OCI-M1 (cell line): ENCODE measurements around the gene PTPRD.
"Not testable (repeated sequence)": the region's sequence is repeated elsewhere in the genome, so short reads cannot be mapped to it uniquely, and the experiment has no call there.

ENCODE experiments used
- DNase-seq: peaks from one replicate; lab custom pipeline; 2025; lab: John Stamatoyannopoulos, UW

PTPRD gene

GRCh38 chr9:9499546-9499945 lies 1113.3 kb downstream of the PTPRD start:
- peak; percentile 97 for DNase-seq

- DNase-seq = no peak
Measured at GRCh38 chr9:9498846-9499245, 1114.0 kb downstream of the PTPRD start.

DNA sequence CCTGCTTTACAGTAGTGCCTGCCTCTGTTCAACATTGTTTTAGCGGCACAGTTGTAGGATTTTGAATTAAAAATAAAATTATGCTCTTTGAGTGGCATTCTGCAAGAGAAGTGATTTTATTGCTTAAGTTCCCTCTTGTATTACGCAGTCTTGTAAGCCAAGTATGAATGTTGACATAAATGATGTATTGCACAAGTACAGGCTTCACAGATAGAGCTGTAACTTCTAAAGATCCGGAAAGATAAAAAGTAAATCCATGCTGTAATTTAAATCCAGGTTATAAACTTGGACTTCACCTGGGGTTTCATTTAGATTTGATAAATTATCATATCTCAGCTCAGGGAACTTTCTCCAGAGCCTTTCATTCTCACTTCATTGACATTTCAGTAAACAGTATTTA lies 1114.7 kb downstream of the PTPRD start:
- peak; percentile 86 for DNase-seq

DNA sequence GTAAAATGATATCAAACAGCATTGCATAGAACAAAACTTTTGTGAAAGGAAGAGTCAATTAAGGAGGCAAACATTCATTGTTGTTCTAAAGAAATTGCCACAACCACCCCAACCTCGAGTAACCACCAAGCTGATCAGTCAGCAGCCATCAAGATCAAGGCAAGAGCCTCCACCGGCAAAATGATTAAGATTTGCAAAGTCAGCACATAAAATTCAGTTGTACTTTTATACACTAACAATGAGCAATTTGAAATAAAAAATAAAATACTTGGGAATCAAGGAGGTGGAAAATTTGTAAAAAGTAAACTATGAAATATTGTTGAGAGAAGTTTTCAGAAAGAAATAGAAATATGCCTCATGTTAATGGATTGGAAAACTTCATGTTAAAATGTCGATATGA lies 1118.5 kb downstream of the PTPRD start:
- no peak for DNase-seq

DNA sequence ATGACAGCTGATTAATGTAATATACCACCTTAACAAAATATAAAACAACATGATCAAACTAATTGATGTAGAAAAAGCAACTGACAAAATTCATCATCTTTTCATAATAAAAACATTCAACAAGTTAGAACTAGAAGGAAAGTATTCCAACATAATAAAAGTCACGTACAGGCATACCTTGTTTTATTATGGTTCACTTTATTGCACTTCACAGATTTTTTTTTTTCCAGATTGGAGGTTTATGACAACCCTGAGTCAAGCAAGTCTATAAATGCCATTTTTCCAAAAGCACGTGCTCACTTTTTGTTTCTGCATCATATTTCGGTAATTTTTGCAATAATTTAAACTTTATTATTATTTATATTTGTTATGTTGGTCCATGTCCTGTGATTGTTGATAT lies 1120.3 kb downstream of the PTPRD start:
- DNase-seq = no peak

DNA sequence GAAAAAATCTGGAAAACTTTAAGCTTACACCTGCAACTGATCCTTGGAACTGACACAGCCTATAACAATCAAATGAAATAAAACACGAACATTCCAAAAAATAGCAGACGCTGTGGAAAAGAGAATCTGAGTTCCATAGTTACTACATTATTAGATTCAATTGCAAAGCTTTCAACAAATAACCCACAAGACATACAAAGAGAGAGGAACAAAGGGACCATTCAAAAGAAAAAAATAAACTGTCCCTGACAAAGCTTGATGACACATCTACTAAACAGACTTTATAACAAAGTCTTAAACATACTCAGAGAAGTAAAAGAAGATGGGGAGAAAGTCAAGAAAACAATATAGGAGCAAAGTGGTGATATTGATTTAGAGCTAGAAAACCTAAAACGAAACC lies 1123.6 kb downstream of the PTPRD start:
- no peak for DNase-seq

DNA sequence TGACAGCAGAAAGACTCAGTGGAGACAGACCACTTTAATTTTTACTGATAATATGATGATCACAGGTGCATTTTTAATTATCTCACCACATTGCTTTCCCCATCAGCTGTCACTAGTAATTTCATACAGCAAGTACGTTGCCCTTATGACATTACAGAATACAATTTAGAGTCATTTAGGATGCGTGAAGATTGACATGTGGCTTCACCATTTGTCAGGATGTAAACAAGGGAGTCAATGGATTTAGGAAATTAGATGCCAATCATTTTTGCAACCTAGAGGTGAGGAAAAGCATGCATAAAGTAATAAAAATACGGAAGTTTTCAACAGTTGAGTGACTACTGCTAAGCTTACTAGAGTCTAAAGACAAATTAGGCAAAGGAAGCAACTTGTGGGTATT lies 1129.6 kb downstream of the PTPRD start:
- DNase-seq = no peak

GRCh38 chr9:9478741-9479140 lies 1134.1 kb downstream of the PTPRD start:
- DNase-seq = no peak

- DNase-seq = no peak
Measured at GRCh38 chr9:9469271-9469670, 1143.5 kb downstream of the PTPRD start.

DNA sequence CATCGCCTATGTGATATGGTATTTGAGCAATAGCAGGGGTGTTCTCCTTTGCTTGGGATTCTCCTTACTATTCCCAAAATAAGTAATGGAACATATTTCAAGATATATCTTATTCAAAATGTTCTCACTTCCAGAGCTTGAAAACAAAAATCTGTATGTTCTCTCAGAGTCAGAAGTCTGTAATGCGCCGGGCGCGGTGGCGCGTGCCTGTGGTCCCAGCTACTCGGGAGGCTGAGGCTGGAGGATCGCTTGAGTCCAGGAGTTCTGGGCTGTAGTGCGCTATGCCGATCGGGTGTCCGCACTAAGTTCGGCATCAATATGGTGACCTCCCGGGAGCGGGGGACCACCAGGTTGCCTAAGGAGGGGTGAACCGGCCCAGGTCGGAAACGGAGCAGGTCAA lies 1170.9 kb downstream of the PTPRD start:
- not testable (repeated sequence) for DNase-seq

DNA sequence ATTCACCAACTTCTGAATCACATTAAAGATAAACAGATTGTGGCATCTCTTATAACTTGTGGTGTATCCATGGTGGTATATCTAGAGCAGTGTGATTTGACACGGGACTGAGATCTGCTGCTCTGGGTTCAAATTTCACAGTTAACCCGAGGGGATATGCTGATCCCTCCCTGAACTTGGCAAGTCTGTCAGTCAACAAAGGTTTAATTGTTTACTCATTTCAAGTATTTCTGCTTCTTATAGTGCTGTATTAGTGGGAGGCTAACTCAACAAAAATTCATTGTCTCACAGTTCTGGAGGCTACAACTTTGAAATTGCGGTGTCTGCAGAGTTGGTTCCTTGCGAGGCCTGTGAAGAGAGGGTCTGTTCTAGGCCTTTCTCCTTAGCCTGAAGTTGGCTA lies 1175.2 kb downstream of the PTPRD start:
- no peak for DNase-seq

GRCh38 chr9:9426454-9426853 lies 1186.3 kb downstream of the PTPRD start:
- DNase-seq = not testable (repeated sequence)

DNA sequence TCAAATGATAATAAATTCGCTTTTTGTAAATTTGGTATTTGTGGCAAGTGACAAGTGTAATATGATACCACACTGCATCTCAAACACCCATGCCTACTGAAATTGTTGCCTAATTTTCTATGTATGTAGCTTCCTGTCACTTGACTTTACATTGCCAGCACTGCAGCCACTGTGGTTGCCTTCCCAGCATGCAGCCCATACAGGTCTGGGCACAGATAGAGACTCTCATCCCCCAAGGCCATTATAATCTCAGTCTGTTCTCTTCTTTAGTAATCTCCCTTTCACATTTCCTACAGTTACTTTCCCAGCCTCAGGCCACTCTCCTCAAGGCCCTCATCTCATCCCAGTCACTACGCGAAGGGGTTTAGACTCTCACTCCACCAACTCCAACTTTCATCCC lies 1200.6 kb downstream of the PTPRD start:
- DNase-seq = peak; percentile 97

DNA sequence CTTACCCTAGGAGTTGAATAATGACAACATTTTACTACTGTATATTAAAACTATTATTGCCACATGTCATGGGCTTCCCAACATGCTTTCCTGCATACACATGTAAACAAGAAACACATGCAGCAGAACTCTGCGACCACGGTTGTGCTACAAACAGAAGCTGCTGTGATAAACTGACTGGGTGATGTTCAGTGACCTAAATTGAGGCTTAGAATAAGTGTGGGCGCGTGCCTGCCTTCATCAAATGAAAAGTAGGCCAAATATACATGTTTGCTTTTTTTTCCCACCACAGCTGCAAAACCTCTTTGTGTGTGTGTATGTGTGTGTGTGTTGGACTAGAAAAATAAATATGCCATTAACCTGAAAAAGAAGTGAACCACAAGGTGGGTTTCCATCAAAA lies 1202.1 kb downstream of the PTPRD start:
- no peak for DNase-seq

DNA sequence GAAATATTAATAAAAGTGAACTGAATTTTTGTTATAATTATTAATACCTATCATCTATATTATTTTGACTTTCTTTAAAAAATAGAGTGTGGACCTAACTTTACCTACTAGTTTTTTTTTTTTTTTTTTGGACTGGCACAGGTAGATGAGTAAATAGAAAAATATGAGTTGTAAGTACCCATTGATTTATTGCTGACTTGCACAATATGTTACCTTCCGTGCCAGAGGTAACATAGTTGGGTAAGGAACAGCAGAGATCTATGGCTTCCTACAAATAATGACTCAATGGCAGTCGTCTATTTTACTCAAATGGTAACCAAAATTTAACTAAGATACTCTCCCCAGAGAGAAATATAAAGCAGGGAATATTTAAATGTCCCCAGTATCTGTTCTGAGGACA lies 1212.8 kb downstream of the PTPRD start:
- no peak for DNase-seq

DNA sequence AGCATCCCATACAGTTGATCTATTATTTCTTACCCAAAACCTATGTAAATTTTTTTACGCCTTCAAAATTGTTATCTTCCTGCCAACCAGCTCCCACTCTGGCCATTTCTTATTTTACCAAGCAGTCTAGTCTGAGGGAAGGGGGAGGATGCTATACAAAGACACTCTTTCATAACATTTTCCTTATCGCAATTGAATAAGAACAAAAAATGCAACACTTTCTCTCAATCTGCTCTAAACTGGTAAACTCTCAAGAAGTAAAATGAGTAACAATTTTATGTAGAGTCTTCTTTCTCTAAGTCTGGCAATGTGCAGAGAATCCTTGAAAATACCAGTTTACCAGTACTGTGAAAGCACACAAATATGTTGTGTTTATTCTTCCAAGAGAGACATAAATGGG lies 1216.3 kb downstream of the PTPRD start:
- no peak for DNase-seq

DNA sequence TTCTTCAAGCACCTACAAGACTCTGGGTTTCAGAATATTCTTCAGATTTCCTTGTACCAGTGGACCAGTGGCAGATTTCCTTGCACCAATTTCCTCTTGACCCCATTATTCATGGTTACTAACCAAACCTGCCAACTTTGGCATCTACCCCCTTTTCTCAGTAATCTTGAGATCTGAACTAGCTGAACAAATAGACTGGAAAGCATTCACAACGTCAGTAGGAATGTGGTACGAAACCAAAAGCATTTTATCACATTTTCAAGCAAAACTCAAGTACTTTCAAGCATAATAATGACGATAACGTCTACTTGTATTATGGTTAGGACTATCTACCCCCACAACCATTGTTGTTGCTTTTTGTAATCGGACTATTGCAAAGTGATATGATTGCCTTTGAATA lies 1217.3 kb downstream of the PTPRD start:
- DNase-seq = no peak

DNA sequence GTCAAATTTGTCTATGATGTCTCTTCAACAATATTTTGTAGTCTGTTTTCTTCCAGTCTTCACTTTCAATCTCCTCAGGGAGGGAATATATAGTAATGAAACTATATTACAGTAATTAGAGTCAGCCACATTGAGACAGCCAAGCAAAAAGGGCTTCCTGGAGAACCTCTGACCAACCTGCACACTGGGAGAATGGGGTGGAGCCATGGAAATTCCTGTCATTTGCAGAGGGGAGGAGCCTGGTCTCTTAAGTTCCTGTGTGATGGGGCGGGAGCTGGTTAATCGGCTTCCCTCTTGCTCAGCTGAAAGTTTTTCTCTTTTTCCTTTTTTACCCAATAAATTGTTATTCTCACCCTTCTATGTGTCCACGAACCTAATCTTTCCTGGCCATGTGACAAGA lies 1220.0 kb downstream of the PTPRD start:
- DNase-seq = no peak

- no peak for DNase-seq
Measured at GRCh38 chr9:9389904-9390303, 1222.9 kb downstream of the PTPRD start.

- DNase-seq = peak; percentile 83
Measured at GRCh38 chr9:9387511-9388115, 1225.2 kb downstream of the PTPRD start.

GRCh38 chr9:9362332-9362731 lies 1250.5 kb downstream of the PTPRD start:
- DNase-seq = no peak

GRCh38 chr9:9352877-9353481 lies 1259.8 kb downstream of the PTPRD start:
- DNase-seq = peak; percentile 97

GRCh38 chr9:9341203-9341602 lies 1271.6 kb downstream of the PTPRD start:
- no peak for DNase-seq

GRCh38 chr9:9337129-9337528 lies 1275.7 kb downstream of the PTPRD start:
- DNase-seq = peak; percentile 86
